Dermis microvascular lymphatic vessel endothelial cell (primary cell): ENCODE measurements around the gene PBOV1. TPM values are rescaled to one million over a fixed set of nuclear protein-coding genes. Genes with fewer than 3 reads are reported as not detected.
"Not testable (repeated sequence)": the region's sequence is repeated elsewhere in the genome, so short reads cannot be mapped to it uniquely, and the experiment has no call there.

ENCODE experiments used
- DNase-seq, 2 donors: peaks; one replicate each; pipeline versions ENCODE4 v3.0.0 to v3.0.0-alpha.2; 2010; ENCODE audit warnings: low read depth in 2 of 2
- total RNA-seq: library from RNA; depleted of rRNA; stranded (reverse); fragments of >200 nt; gene quantifications from 2 replicates; pipeline ENCODE4 v1.2.1, GENCODE V29; 2014

The PBOV1 gene
- total RNA-seq, 1 donor from 2014 or later, result not detected

GRCh38 chr6:138238368-138238767 is 20.1 kb upstream of the PBOV1 start:
- DNase-seq, result no peak

DNA sequence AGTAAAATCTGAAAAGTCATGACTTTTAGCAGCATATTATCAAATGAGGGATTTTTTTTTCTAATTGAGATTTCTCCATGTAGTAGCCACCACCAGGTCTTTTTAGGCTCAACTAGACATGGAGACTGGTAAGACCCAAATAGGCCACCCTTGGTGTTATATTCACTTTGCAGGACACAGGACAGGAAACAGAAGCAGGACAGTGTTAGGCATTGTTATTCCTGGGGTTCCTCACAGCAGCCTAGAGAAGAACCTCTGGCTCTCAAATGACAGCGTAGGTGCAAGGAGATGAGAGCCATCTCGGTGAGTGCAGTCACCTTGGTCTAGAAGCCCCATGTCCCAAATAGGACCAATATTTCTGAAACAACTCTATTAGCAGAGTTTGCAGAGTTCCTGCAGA is 19.2 kb upstream of the PBOV1 start:
- no peak for DNase-seq

DNA sequence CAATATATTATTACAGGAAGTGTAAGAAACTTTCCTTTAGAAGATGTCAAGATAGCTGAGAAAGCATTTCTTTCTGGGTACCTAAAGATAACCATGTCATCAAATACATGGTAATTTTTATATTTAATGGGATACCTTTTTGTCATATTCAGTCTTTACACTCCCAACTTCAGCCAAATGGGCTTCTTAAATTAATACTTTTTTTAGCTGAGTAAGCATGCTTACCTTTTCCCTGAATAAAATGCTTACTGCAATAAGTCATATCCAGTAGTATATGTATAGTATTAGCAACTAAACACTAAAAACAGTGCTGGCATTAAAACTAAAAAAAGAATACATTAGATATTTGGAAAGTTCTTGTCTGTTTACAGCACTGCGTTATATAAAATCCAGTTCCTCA is 17.4 kb upstream of the PBOV1 start:
- DNase-seq, result no peak

- no peak for DNase-seq
These were observed 16.9 kb upstream of the PBOV1 start for GRCh38 chr6:138235205-138235604.

DNA sequence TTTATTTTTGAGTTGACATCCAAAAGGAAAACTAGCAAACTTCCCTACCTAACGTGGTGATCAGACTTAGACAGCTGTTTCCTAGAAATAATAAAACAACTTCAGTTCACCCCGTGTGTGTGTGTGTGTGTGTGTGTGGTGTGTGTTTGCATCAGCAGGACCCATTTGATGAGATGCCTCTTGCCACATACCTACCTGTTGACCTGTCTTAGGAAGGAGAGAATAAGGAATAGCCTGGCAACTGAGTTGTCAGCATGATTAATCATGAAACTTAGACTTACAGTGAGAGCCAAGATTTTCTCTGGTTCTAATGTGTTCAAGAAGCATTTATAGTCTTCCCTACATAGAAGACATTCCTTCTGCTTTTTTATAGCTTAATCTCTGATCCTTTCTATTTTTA is 16.1 kb upstream of the PBOV1 start:
- no peak for DNase-seq

- DNase-seq, result peak in 1 of 2 donors; percentile 3
These were observed 13.1 kb upstream of the PBOV1 start for GRCh38 chr6:138231381-138231886.

DNA sequence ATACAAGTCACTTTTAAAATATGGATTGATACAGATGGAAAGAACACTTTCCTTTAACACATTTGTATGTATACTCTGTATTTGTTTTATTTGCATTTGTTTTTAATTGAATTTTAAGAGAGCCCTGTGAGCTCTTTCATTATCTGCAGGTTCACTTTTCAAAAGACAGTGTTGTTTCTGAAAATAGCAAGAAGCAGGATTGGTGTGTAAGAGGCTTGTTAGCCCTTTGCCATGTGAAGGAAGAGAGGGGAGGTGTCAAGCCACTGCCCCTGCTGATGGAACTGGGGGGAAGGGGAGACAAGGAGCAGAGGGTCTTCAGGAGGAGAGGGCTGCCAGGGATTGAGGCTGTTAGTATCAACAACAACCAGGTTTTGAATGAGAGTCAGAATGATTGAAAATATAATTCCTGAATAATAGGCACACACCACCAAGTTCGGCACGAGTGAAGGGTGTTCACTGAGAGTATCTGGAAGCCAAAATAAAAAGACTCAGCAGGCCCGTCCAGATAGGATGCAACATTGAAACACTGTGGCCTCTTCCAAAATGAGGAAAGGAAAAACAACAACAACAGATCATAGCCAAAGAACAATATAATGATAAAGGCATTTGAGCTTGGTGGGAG is 12.6 kb upstream of the PBOV1 start:
- no peak for DNase-seq

DNA sequence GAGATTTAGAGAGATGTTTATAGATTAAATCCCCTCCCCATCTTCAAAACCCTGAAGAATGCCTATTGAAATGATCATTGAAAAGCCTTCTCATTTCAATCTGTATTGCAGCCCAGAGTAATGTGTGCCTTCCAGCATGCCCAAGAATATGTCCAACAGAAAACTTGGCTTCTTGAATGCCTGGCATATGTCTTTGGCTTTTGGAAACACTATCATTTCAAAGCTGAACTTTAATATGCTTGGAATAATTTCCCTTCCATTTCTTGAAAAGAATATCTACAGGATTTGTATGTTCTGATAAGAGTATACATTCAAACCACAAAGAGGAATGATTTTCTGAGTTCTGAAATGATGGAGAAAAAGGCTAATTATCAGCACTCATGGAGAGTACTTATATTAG is 11.9 kb upstream of the PBOV1 start:
- no peak for DNase-seq

DNA sequence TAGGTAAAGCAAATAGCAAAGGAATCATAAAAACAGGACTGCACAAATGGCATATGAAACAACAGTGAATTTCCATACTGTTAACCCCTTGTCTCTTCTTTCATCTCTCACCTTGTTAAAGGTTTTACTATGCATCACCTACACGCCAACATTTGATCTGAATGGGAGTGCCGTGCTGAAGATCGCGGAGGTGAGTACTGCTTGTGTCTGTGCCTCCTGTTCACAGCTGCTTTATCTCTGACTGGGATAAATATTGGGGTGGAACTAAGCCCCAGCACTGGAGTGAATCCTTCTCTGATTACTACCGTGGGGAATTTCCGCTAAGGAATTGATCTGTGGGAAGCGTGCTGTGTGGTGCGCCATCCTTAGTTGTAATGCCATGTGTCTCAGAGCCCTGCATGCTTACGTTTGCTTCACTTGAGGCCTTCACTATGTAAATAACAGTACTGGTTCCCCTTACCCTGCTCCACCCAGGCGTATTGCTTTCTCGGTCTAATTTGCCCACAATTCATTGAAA is 11.4 kb upstream of the PBOV1 start:
- DNase-seq, result no peak

- no peak for DNase-seq
These were observed 10.8 kb upstream of the PBOV1 start for GRCh38 chr6:138229072-138229471.

- DNase-seq, result no peak
These were observed 9.1 kb upstream of the PBOV1 start for GRCh38 chr6:138227316-138227781.

GRCh38 chr6:138226700-138227315 is 8.5 kb upstream of the PBOV1 start:
- DNase-seq, result no peak

GRCh38 chr6:138225953-138226352 is 7.7 kb upstream of the PBOV1 start:
- DNase-seq, result no peak

DNA sequence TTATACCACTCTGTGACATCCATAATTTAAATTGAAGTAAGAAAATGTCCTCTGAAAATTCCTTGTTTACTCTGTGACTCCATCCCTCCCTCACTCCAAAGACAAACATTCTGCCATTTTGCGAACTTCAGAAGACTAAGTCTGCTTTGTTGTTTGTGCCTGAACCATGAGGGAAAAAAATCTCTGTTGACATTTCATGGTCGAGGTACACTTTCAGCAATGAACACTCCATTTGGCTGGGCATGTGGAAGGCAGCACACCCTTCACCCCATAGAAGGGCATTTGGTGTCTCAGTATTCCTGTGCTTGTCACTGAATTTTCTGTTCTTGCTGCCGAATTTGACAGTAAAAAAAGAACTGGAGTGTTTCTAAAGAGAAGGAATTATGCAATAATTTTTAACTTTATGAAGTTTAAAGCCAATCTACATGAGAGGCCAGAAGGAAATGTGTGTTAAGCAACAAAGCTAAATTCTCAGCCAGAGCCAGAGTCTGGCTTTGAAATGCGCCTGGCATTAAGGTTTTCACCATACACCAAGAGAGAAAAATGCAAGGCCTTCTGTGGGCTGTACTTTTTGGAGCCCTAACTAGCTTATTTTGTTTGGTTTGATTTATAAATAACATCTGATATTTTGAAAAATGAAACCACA is 4.7 kb upstream of the PBOV1 start:
- no peak for DNase-seq

DNA sequence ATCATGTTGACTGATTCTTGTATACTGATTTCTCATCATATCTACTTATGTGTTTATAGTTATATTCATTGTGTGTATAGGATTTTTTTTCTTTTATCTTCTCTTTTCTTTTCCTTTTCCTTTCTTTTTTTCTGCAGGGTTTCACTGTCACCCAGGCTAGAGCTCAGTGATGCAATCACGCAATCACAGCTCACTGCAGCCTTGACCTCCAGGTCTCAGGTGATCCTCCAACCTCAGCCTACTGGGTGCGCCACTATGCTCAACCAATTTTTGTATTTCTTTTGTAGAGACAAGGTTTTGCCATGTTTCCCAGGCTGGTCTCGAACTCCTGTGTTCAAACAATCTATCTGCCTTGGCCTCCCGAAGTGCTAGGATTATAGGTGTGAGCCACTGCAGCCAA is 1.6 kb upstream of the PBOV1 start:
- DNase-seq, result no peak

DNA sequence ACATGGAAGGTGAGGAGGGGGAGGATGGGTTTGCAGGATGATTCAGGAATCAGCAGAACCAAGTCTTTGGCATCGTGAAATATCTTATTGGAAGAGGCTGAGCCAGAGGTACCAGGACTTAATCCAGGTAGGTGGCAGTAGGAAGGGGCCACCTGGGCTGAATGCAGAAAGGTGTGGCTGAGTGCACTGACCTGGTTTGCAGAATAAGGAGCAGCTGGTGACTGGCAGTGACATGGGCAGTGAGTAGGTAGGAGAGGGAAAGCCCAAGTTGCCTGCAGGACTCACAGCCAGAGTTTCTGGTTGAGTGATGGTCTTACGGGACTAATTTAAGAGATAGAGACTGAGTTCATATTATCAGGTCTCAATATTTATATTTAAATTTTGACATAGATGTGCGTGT is 1.1 kb upstream of the PBOV1 start:
- DNase-seq, result no peak

- DNase-seq, result no peak
These were observed 3.1 kb downstream of the PBOV1 start for GRCh38 chr6:138215093-138215782.

- DNase-seq, result not testable (repeated sequence)
These were observed 5.8 kb downstream of the PBOV1 start for GRCh38 chr6:138212530-138212929.

DNA sequence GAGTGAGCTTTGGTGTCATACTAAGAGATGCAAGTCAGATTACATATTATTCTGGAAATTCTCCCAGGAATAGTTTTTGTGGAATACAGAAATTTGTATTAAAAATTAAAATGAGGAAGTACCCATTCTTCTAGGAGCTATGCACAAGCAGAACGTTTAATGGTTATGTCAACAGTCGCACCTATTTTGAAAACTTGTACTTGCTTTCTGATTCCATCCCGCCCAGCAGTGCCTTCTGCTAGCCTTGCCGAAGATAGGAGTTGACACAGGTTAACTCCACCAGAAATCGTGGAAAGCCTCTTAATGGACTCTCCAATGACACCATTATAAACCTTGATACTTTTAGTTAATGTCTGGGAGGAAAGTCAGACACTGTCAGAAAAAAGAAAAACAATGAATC is 6.7 kb downstream of the PBOV1 start:
- DNase-seq, result no peak

DNA sequence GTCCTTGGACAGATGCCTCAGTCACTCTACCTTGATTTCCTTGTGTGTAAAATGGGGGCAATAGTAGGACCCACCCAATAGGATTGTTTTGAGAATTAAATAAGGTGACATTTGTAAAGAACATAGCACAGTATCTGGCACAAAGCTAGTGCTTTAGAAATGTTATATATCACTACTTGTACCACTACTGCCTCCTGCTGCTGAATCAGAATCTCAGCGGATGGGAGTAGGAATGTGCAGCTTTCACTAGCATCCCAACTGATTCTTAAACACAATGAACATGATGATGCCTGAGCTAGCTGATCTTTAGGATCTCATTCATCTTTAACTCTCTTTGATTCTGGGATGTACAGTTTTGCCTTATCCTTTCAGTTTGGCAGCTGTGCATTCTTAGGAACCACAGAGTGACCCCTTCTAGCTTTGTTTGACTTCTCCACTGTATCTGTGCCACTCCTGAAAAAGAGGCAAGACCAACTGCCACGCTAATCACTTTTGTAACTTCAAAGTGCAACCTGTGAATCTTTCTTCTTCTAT is 7.2 kb downstream of the PBOV1 start:
- no peak for DNase-seq

DNA sequence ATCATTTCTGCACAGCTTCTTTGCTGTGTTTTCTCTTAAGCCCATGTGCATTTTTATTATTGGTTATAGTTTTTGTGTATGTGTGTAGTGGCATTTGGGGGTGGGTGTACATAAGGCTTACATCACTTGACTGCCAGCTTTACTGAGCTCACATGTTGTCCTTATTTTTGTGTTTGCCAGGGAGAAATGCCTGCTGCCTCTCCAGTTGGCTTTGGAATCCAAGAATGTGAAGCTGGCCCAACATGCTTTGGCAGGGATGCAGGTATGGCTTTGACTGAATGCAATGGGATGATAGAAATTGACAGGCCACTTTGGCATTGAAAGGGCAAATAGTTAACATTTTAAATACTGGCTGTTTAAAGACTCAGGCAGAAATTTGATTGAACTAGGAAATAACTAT is 11.4 kb downstream of the PBOV1 start:
- no peak for DNase-seq
